ENCODE measurements around the gene RNF213.

- TF ChIP-seq, protein P1, sequence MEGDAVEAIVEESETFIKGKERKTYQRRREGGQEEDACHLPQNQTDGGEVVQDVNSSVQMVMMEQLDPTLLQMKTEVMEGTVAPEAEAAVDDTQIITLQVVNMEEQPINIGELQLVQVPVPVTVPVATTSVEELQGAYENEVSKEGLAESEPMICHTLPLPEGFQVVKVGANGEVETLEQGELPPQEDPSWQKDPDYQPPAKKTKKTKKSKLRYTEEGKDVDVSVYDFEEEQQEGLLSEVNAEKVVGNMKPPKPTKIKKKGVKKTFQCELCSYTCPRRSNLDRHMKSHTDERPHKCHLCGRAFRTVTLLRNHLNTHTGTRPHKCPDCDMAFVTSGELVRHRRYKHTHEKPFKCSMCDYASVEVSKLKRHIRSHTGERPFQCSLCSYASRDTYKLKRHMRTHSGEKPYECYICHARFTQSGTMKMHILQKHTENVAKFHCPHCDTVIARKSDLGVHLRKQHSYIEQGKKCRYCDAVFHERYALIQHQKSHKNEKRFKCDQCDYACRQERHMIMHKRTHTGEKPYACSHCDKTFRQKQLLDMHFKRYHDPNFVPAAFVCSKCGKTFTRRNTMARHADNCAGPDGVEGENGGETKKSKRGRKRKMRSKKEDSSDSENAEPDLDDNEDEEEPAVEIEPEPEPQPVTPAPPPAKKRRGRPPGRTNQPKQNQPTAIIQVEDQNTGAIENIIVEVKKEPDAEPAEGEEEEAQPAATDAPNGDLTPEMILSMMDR (IDR thresholded peaks at IDR 0.05) = no peak
- TF ChIP-seq POLR2A (IDR thresholded peaks at IDR 0.05) = no peak
These were observed 153.8 kb downstream of the RNF213 start for GRCh38 chr17:80414508-80414802.

All from adrenal gland (tissue), 5 donors.